Omental fat pad (tissue), 4 donors: ENCODE measurements around the gene STAT6. TPM values are rescaled to one million over a fixed set of nuclear protein-coding genes. Genes with fewer than 3 reads are reported as not detected.
"Not testable (repeated sequence)": the region's sequence is repeated elsewhere in the genome, so short reads cannot be mapped to it uniquely, and the experiment has no call there.

Experiments used
- ATAC-seq: fragments of 150-250 bp; one replicate; pipeline ENCODE4 v1.9.1; 2016; ENCODE audit warnings: mild to moderate bottlenecking, moderate library complexity; ENCODE audit not compliant: low FRiP score
- DNase-seq: peaks from one replicate; pipeline ENCODE4 v3.0.0-alpha.2; 2019; ENCODE audit warnings: low spot score
- total RNA-seq, 4 donors: library from RNA; depleted of rRNA; stranded (reverse); fragments of >200 nt; gene quantifications; one replicate each; pipeline ENCODE4 v1.1.0, GENCODE V29; 2016
- TF ChIP-seq, protein P1 (sequence below), 3 donors: fragments of 450-650 bp; IDR thresholded peaks; one replicate each; pipeline ENCODE4 v1.5.1; 2016 to 2017; ENCODE audit warnings: antibody characterized with exemption in 3 of 3, mild to moderate bottlenecking in 3 of 3, moderate library complexity in 2 of 3

STAT6 gene
- total RNA-seq, 4 donors from 2014 or later, result 112 to 234 (median 124) TPM

DNA sequence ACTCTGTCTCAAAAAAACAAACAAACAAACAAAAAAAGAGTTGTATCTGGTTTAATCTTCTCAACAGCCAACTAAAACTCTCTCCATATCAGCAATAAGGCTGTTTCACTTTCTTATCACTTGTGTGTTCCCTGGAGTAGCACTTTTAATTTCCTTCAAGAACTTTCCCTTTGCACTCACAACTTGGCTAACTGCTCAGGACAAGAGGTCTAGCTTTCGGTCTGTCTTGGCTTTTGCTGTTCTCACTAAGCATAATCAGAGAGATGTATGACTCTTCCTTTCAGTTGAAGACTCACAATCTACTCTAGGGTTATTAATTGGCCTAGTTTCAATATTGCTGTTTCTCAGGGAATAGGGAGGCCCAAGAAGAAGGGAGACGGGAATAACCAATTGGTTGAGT lies 44.9 kb downstream of the STAT6 start:
- no peak for DNase-seq
- ATAC-seq, result no peak
- TF ChIP-seq, protein P1, sequence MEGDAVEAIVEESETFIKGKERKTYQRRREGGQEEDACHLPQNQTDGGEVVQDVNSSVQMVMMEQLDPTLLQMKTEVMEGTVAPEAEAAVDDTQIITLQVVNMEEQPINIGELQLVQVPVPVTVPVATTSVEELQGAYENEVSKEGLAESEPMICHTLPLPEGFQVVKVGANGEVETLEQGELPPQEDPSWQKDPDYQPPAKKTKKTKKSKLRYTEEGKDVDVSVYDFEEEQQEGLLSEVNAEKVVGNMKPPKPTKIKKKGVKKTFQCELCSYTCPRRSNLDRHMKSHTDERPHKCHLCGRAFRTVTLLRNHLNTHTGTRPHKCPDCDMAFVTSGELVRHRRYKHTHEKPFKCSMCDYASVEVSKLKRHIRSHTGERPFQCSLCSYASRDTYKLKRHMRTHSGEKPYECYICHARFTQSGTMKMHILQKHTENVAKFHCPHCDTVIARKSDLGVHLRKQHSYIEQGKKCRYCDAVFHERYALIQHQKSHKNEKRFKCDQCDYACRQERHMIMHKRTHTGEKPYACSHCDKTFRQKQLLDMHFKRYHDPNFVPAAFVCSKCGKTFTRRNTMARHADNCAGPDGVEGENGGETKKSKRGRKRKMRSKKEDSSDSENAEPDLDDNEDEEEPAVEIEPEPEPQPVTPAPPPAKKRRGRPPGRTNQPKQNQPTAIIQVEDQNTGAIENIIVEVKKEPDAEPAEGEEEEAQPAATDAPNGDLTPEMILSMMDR (IDR thresholded peaks at IDR 0.05), result no peak

DNA sequence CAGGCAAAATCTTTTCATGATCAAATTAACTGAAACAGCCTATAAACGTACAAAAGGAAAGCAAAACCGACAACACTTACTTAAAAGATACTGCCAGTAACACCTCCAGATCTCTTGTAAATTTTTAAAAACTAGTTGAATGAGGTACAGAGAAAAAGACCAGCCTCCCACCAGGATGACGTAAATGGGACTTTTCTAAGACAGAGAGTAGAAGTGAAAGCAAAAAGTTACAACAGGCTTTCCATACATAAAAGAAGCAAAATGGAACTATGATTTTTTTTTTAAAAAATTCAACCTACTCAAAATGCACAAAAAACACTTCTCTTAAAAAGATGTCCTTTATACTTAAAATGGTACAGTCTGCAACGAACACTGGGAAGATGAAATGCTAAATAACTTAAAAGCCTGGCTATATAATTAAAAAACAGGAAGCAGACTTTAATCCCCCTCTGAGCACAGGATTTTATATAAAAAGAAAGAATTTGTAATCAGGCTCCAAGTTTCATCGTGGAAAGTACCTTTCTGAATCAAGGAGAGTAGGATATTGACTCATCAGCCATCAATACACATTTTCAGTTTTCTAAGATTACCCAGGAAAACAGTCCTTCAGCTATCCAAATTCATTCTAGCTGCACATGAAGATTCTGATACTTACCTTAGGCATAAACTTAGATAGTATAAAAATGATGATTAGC lies 47.0 kb downstream of the STAT6 start:
- no peak for ATAC-seq
- no peak for DNase-seq
- TF ChIP-seq, protein P1 (IDR thresholded peaks at IDR 0.05), result no peak

DNA sequence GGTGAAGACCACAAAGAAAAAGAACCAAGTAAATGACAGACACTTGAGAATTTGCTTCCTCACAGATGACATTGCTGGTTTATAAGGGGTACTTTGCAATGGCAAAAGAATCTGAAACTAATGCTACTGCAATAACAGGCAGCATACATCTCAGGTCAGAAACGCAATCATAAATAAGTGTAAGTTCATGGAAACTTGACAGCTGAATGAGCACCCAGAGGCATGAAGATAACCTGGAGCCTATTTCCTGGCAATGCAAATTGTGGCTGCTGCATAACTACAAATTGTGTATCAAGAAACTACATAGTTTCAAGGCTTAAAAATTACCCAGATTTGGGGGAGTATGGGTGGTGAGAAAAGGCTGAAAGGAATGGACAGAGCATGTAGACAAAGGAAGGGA lies 52.7 kb downstream of the STAT6 start:
- ATAC-seq (no peak), DNase-seq (no peak)
- TF ChIP-seq, protein P1 (IDR thresholded peaks at IDR 0.05), result no peak

DNA sequence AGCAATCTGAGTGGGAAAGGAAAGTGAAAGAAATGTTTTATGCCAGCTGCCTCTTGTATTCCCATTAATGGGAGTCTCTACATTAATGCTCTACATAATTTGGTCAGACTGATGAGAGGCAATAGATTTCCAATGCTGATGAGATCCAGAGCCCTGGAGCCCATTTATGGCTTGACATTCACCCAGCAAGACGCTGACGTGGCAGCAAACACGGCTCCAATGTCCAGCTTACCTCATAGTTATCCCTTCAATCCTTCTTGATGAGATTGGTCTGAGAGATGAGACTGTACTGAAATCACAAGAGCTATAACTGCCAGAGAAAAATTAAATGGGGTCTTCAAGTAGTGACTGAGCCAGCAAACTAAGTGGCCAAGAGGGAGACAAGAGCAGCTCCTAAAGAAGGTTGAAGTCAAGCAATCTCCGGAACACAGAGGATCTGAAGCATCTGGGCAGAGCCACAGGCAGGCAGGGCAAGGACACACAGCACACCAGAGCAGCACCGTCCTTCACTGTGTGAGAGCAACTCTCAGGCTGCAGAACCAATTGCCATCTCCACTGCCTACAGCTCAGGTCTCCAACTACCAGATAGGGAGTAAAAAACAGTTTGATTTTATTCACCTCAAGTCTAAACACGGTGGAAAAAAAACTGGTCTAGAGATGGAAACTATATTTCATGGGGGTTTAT lies 54.0 kb downstream of the STAT6 start:
- DNase-seq (no peak), ATAC-seq (no peak)
- TF ChIP-seq, protein P1 (IDR thresholded peaks at IDR 0.05), result no peak

DNA sequence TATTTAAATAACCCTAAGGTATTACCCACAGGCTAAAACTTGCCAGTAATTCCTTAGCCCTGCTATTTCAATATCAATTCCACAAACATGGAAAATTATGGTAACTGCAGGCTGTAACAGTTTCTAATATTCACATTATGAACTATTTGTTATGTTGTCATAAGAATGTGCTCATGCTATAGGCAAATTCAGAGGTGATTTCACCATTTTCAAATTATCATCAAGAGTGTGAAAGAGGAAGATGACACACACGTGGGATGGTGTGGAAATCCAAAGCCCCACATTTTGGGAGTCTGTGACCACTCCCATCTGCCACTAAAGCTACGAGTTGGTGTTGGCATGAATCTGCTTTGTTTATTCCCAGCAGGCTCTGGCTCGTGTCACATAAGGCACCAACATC lies 55.3 kb downstream of the STAT6 start:
- DNase-seq (no peak), ATAC-seq (no peak)
- TF ChIP-seq, protein P1 (IDR thresholded peaks at IDR 0.05), result no peak

DNA sequence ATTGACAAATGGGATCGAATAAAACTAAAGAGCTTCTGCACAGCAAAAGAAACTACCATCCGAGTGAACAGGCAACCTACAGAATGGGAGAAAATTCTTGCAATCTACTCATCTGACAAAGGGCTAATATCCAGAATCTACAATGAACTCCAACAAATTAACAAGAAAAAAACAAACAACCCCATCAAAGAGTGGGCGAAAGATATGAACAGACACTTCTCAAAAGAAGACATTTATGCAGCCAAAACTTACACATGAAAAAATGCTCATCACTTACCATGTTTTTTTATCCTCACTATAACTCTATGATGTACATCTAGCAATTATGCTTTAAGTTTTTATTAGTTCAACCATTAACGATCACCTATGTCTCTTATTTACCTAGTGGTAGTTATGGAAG lies 57.3 kb downstream of the STAT6 start:
- DNase-seq, ATAC-seq: not testable (repeated sequence)

DNA sequence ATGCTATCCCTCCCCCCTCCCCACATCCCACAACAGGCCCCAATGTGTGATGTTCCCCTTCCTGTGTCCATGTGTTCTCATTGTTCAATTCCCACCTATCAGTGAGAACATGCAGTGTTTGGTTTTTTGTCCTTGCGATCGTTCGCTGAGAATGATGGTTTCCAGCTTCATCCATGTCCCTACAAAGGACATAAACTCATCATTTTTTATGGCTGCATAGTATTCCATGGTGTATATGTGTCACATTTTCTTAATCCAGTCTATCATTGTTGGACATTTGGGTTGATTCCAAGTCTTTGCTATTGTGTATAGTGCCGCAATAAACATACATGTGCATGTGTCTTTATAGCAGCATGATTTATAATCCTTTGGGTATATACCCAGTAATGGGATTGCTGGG lies 58.0 kb downstream of the STAT6 start:
- not testable (repeated sequence) for DNase-seq, ATAC-seq

DNA sequence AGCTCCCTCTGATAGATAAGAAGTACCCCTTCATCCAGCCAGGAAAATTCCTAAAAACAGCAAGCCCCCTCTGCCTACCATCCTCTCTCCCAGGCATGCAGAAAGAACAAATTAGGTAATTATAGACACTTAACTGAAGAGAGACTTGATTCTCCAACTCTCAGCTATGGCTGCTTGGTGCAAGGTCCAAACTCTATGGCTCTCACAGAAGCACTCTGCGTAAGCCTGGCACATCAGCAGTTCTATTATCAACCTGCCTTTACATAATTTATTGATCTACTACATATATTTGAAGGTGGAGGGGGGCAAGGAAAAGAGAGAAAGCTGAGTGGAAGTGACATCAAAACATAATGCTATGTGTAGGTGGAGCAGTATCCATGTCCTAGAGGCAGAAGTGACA lies 60.2 kb downstream of the STAT6 start:
- DNase-seq (no peak), ATAC-seq (no peak)
- TF ChIP-seq, protein P1 (IDR thresholded peaks at IDR 0.05), result no peak
